Mesenchymal stem cell (in vitro differentiated cells and primary cell): ENCODE results near the gene TECPR2.

Source experiments
- DNase-seq: peaks from one replicate; pipeline ENCODE4 v3.0.0-alpha.2; 2013
- H2AFZ ChIP-seq: one replicate; pipeline ENCODE4 v1.6.1; 2013; ENCODE audit warnings: low read depth, mild to moderate bottlenecking, control low read depth, inconsistent platforms, low read length, moderate library complexity
- H2AK5ac ChIP-seq: 2 replicates; pipeline ENCODE4 v1.6.1; 2013; ENCODE audit warnings: low read length, moderate library complexity, mild to moderate bottlenecking, inconsistent platforms; ENCODE audit not compliant: severe bottlenecking
- H2BK120ac ChIP-seq: one replicate; pipeline ENCODE4 v1.6.1; 2013; ENCODE audit warnings: low read depth, mild to moderate bottlenecking, inconsistent platforms, low read length, moderate library complexity
- H2BK12ac ChIP-seq, 2 experiments: one replicate each; pipeline ENCODE4 v1.6.1; 2013; ENCODE audit warnings: inconsistent platforms in 2 of 2, low read length in 2 of 2, mild to moderate bottlenecking in 2 of 2, moderate library complexity in 2 of 2, control low read depth in 1 of 2
- H2BK15ac ChIP-seq: one replicate; pipeline ENCODE4 v1.6.1; 2013; ENCODE audit warnings: mild to moderate bottlenecking, low read depth, inconsistent platforms; ENCODE audit not compliant: poor library complexity, severe bottlenecking
- H2BK5ac ChIP-seq: 2 replicates; pipeline ENCODE4 v1.6.1; 2013; ENCODE audit warnings: low read depth, mild to moderate bottlenecking, low read length, control low read depth, inconsistent platforms; ENCODE audit not compliant: poor library complexity, severe bottlenecking
- H3K14ac ChIP-seq, 2 experiments: one replicate each; pipeline ENCODE4 v1.6.1; 2013; ENCODE audit warnings: inconsistent platforms in 2 of 2, low read length in 2 of 2, control low read depth in 1 of 2, mild to moderate bottlenecking in 1 of 2, moderate library complexity in 1 of 2
- H3K18ac ChIP-seq, 2 experiments: one replicate each; pipeline ENCODE4 v1.6.1; 2013; ENCODE audit warnings: inconsistent platforms in 2 of 2, low read length in 2 of 2, control low read depth in 1 of 2, low read depth in 1 of 2, mild to moderate bottlenecking in 1 of 2
- H3K23ac ChIP-seq, 2 experiments: one replicate each; pipeline ENCODE4 v1.6.1; 2013; ENCODE audit warnings: inconsistent platforms in 2 of 2, low read length in 2 of 2, mild to moderate bottlenecking in 2 of 2, moderate library complexity in 2 of 2, control low read depth in 1 of 2
- H3K27ac ChIP-seq: 2 replicates; pipeline ENCODE4 v1.5.1; 2013; ENCODE audit warnings: mild to moderate bottlenecking, moderate library complexity, low read length, control low read depth, inconsistent platforms; ENCODE audit not compliant: poor library complexity, severe bottlenecking
- H3K27me3 ChIP-seq, 2 experiments: 2 replicates each; pipeline versions ENCODE4 v1.6.1 to v1.7.0; 2013; ENCODE audit warnings: low read length in 2 of 2, mild to moderate bottlenecking in 2 of 2, moderate library complexity in 2 of 2, control low read depth in 1 of 2, inconsistent platforms in 1 of 2; ENCODE audit not compliant: control insufficient read depth in 1 of 2, insufficient read depth in 1 of 2
- H3K36me3 ChIP-seq, 2 experiments: 2 replicates each; pipeline versions ENCODE4 v1.6.1 to v1.7.0; 2013; ENCODE audit warnings: low read length in 2 of 2, control low read depth in 1 of 2, inconsistent platforms in 1 of 2, low read depth in 1 of 2, mild to moderate bottlenecking in 1 of 2; ENCODE audit not compliant: insufficient read depth in 2 of 2, control insufficient read depth in 1 of 2
- H3K4ac ChIP-seq, 2 experiments: one replicate each; pipeline ENCODE4 v1.6.1; 2013; ENCODE audit warnings: inconsistent platforms in 2 of 2, low read length in 2 of 2, mild to moderate bottlenecking in 2 of 2, moderate library complexity in 2 of 2, control low read depth in 1 of 2, low read depth in 1 of 2
- H3K4me1 ChIP-seq: 2 replicates; pipeline ENCODE4 v1.6.1; 2013; ENCODE audit warnings: low read depth, low read length, control low read depth; ENCODE audit not compliant: control insufficient read depth, insufficient read depth
- H3K4me2 ChIP-seq: 2 replicates; pipeline ENCODE4 v1.6.1; 2013; ENCODE audit warnings: low read length, mild to moderate bottlenecking, inconsistent platforms; ENCODE audit not compliant: poor library complexity, severe bottlenecking
- H3K4me3 ChIP-seq, 2 experiments: 2 replicates each; pipeline versions ENCODE4 v1.5.1 to v1.7.0; 2013; ENCODE audit warnings: low read length in 2 of 2, mild to moderate bottlenecking in 2 of 2, control low read depth in 1 of 2, low read depth in 1 of 2; ENCODE audit not compliant: insufficient read depth in 1 of 2
- H3K79me1 ChIP-seq: replicated peaks from 2 replicates; pipeline ENCODE4 v1.6.1; 2013; ENCODE audit warnings: mild to moderate bottlenecking, control low read depth, low read length, inconsistent platforms; ENCODE audit not compliant: poor library complexity, severe bottlenecking
- H3K9ac ChIP-seq: 2 replicates; pipeline ENCODE4 v1.7.0; 2013; ENCODE audit warnings: mild to moderate bottlenecking, low read length, moderate library complexity
- H3K9me3 ChIP-seq: 2 replicates; pipeline ENCODE4 v1.7.0; 2013; ENCODE audit warnings: mild to moderate bottlenecking, low read length; ENCODE audit not compliant: control insufficient read depth
- H4K8ac ChIP-seq: one replicate; pipeline ENCODE4 v1.6.1; 2013; ENCODE audit warnings: inconsistent platforms, mild to moderate bottlenecking, low read length, moderate library complexity
- H4K91ac ChIP-seq: one replicate; pipeline ENCODE4 v1.6.1; 2013; ENCODE audit warnings: mild to moderate bottlenecking, low read length, inconsistent platforms
- WGBS: methylation state at CpG from one replicate; pipeline ENCODE4 v1.1.7; 2013; ENCODE audit warnings: mixed read lengths; 5-methylcytosine and 5-hydroxymethylcytosine counted together

TECPR2 gene

DNA sequence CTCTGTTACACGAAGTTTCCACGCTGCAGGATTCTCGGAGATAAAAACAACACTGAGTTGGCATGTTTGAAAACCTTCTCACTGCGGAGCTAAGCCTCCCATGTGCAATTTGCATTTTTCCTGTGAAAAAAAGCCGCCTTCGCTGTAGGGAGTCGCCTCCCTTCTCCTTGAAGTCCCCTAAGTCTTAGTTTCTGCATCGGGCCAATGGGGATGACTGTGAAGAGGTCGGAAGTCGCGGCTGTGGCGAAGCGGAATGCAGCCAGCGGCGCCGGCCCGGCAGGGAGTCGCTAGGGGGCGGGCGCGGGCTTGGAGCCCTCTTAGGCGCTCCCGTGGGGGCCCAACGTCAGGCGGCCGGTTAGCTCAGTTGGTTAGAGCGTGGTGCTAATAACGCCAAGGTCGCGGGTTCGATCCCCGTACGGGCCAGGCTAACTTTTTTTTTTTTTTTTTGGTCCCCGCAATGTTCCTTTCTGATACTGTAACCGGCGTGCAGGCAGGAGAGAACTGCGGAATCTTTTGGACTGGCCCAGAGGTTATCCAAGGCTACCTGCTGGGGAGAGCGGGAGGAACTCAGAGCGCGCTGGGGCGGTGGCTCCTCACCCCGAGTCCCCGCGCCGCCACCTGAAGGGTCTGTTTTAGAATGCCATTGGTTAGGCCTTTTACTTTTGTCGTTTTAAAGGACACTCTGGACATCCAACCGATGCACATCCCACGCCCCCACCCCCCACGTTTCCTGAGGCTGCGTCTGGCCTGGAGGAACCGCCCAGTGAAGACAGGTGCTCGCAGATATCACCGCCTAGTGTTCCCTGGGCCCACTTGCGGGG, 45.8 kb upstream of the TECPR2 start:
- peak overlapping the region; percentile 61 to 81 for H3K4me3 ChIP-seq
- under 1% methylated on average over 53 of the region's 54 CpGs for WGBS
- H3K14ac ChIP-seq, result no peak overlapping the region
- peak overlapping the region in 1 of 2 experiments; percentile 70 for H3K18ac ChIP-seq
- H2BK15ac ChIP-seq, result no peak overlapping the region
- no peak overlapping the region for H2AK5ac ChIP-seq
- H3K9me3 ChIP-seq, result no peaks in the 10 kb centered on the region
- peak overlapping the region; percentile 60 for H2AFZ ChIP-seq
- DNase-seq, result peak; percentile 95
- H3K79me1 ChIP-seq, result peaks cover 10% of the 10 kb centered on the region
- peak overlapping the region; percentile 78 for H2BK5ac ChIP-seq
- no peak overlapping the region for H3K23ac ChIP-seq
- peak overlapping the region; percentile 92 for H3K4me2 ChIP-seq
- H3K4ac ChIP-seq, result no peak overlapping the region
- H3K36me3 ChIP-seq, result no peaks in the 10 kb centered on the region
- no peaks in the 10 kb centered on the region for H3K27me3 ChIP-seq
- peaks cover 18% of the 10 kb centered on the region for H3K4me1 ChIP-seq
- peak overlapping the region; percentile 70 for H4K8ac ChIP-seq
- peak overlapping the region; percentile 87 for H3K9ac ChIP-seq
- H2BK12ac ChIP-seq, result peak overlapping the region in 1 of 2 experiments; percentile 67
- no peak overlapping the region for H2BK120ac ChIP-seq
- H3K27ac ChIP-seq, result peak overlapping the region; percentile 90
- H4K91ac ChIP-seq, result no peak overlapping the region

DNA sequence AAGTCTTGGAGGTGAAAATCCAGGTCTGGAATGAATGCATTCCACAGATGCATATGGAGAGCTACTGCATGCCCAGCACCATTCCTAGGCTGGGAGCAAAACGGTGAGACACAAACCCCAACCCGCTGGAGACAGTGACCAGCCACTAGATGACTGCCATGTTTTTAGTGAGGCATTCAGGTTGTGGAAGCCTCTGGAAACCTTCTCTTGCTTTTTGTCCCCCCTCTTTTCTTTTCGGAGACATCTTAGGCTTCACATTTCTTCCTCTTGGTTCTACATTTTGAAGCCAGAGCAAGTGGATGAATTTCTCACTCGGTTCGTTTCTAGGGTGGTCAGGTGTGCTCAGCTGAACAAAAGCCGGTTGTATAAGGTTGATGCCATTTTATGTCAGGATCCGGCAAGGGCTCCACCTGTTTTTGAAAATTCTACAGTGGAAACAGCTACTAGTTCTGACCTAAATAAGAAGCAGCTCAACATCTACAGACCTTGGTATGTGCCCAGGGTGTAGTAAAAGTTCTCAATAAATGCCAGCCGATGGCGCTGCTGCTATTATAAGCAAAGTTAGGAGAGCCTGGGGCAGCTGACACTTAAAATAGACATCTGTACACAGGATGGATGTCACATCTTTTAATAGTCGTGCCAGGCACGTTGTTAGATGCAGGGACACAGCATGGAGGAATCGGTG, 45.0 kb upstream of the TECPR2 start:
- no peak for DNase-seq
- peak overlapping the region; percentile 92 for H3K4me2 ChIP-seq
- H3K14ac ChIP-seq, result no peak overlapping the region
- peak overlapping the region; percentile 77 for H3K9ac ChIP-seq
- H2BK5ac ChIP-seq, result no peak overlapping the region
- peaks cover 13% of the 10 kb centered on the region for H3K79me1 ChIP-seq
- WGBS, result 78% methylated on average over 12 of the region's 12 CpGs
- H3K27ac ChIP-seq, result peak overlapping the region; percentile 89
- peak overlapping the region; percentile 60 for H2AFZ ChIP-seq
- no peak overlapping the region for H4K91ac ChIP-seq
- H2BK120ac ChIP-seq, result no peak overlapping the region
- H2BK12ac ChIP-seq, result peak overlapping the region in 1 of 2 experiments; percentile 67
- H2BK15ac ChIP-seq, result no peak overlapping the region
- peak overlapping the region; percentile 32 for H4K8ac ChIP-seq
- no peaks in the 10 kb centered on the region for H3K9me3 ChIP-seq
- H3K23ac ChIP-seq, result no peak overlapping the region
- no peaks in the 10 kb centered on the region for H3K27me3 ChIP-seq
- peak overlapping the region in 1 of 2 experiments; percentile 43 for H3K18ac ChIP-seq
- peak overlapping the region; percentile 61 to 81 for H3K4me3 ChIP-seq
- peak overlapping the region; percentile 64 for H2AK5ac ChIP-seq
- peaks cover 0 to 3% of the 10 kb centered on the region in 2 experiments for H3K36me3 ChIP-seq
- H3K4me1 ChIP-seq, result peaks cover 18% of the 10 kb centered on the region
- no peak overlapping the region for H3K4ac ChIP-seq

DNA sequence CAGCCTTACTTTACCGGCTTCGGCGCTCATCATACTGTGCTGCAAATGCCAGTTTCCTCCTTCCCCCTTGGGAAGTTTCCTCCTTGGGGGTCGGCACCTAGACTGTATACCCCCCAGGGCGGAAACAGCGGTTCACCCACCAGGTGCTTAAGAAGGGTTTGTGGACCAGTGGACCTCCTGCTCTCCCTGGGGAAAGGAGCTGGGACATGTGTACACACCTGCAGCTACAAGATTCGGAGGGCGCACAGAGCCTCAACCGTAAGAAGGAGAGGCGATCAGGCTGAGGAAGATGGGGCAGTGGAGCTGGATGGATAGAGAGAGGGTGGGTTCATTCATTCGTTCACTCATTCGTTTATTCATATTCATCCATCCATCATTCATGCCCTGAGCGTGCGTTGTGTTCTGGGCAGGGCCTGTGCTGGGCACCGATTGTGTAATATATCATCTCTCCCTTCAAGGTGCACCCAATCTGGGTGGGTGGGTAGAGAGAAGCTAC, 43.9 kb upstream of the TECPR2 start:
- WGBS, result 84% methylated on average over 9 of the region's 15 CpGs
- H4K91ac ChIP-seq, result no peak overlapping the region
- H2AFZ ChIP-seq, result no peak overlapping the region

More for the DNA sequence above, 43.9 kb upstream of the TECPR2 start:
- no peak overlapping the region for H3K23ac ChIP-seq
- no peak overlapping the region for H2BK5ac ChIP-seq
- peak overlapping the region; percentile 64 for H3K4me2 ChIP-seq
- peak overlapping the region in 1 of 2 experiments; percentile 84 for H3K4me3 ChIP-seq
- peak overlapping the region; percentile 81 for H2BK120ac ChIP-seq
- peak overlapping the region in 1 of 2 experiments; percentile 1 for H3K4ac ChIP-seq
- peak overlapping the region in 1 of 2 experiments; percentile 4 for H2BK12ac ChIP-seq
- H2BK15ac ChIP-seq, result no peak overlapping the region
- peaks cover 18% of the 10 kb centered on the region for H3K4me1 ChIP-seq
- peak overlapping the region; percentile 47 for H4K8ac ChIP-seq
- peaks cover 15% of the 10 kb centered on the region for H3K79me1 ChIP-seq
- no peak overlapping the region for H3K14ac ChIP-seq
- H3K27me3 ChIP-seq, result no peaks in the 10 kb centered on the region
- H3K36me3 ChIP-seq, result peaks cover 0 to 3% of the 10 kb centered on the region in 2 experiments
- H3K9me3 ChIP-seq, result no peaks in the 10 kb centered on the region
- no peak overlapping the region for H3K27ac ChIP-seq
- peak overlapping the region in 1 of 2 experiments; percentile 5 for H3K18ac ChIP-seq
- H3K9ac ChIP-seq, result peak overlapping the region; percentile 91
- DNase-seq, result no peak
- peak overlapping the region; percentile 42 for H2AK5ac ChIP-seq
